DOHH2 (cell line): ENCODE results near the gene PPM1H.

ENCODE experiments used
- H3F3A ChIP-seq: fragments of 200-600 bp; sonication (generic), shearing (Covaris generic); 2 replicates; pipeline ENCODE4 v1.6.0; 2016; ENCODE audit warnings: antibody characterized with exemption, mild to moderate bottlenecking; ENCODE audit not compliant: control insufficient read depth, insufficient read depth
- H3K27ac ChIP-seq: fragments of 200-600 bp; sonication (generic); 2 replicates; pipeline ENCODE4 v1.5.1; 2014; ENCODE audit warnings: low read depth, mild to moderate bottlenecking, low read length, moderate library complexity
- H3K27me3 ChIP-seq: fragments of 200-600 bp; sonication (generic); 2 replicates; pipeline ENCODE4 v1.6.1; 2014; ENCODE audit warnings: mild to moderate bottlenecking, low read length, mixed read lengths; ENCODE audit not compliant: control insufficient read depth
- H3K36me3 ChIP-seq: fragments of 200-600 bp; sonication (generic); 2 replicates; pipeline ENCODE4 v1.6.1; 2014; ENCODE audit warnings: mild to moderate bottlenecking, low read length, moderate library complexity, mixed read lengths; ENCODE audit not compliant: control insufficient read depth
- H3K4me1 ChIP-seq: fragments of 200-600 bp; sonication (generic); 2 replicates; pipeline ENCODE4 v1.6.1; 2014; ENCODE audit warnings: mild to moderate bottlenecking, low read length, mixed read lengths; ENCODE audit not compliant: control insufficient read depth
- H3K4me2 ChIP-seq: fragments of 200-600 bp; sonication (generic); 2 replicates; pipeline ENCODE4 v1.6.0; 2014; ENCODE audit warnings: mild to moderate bottlenecking, low read length, moderate library complexity
- H3K4me3 ChIP-seq: fragments of 200-600 bp; sonication (generic); 2 replicates; pipeline ENCODE4 v1.5.1; 2014; ENCODE audit warnings: mild to moderate bottlenecking, low read length, mixed read lengths
- H3K79me2 ChIP-seq: fragments of 200-600 bp; sonication (generic); 2 replicates; pipeline ENCODE4 v1.6.1; 2014; ENCODE audit warnings: mild to moderate bottlenecking, low read length, mixed read lengths; ENCODE audit not compliant: control insufficient read depth
- H3K9me2 ChIP-seq: fragments of 200-600 bp; sonication (generic); replicated peaks from 2 replicates; pipeline ENCODE4 v1.6.1; 2014; ENCODE audit warnings: mild to moderate bottlenecking, low read length, mixed read lengths; ENCODE audit not compliant: control insufficient read depth
- H3K9me3 ChIP-seq: fragments of 200-600 bp; sonication (generic); 2 replicates; pipeline ENCODE4 v1.6.1; 2014; ENCODE audit warnings: antibody characterized with exemption, low read length, mixed read lengths; ENCODE audit not compliant: control insufficient read depth, insufficient read depth
- H4K20me1 ChIP-seq: fragments of 200-600 bp; sonication (generic); 2 replicates; pipeline ENCODE4 v1.6.0; 2014; ENCODE audit warnings: low read depth, mild to moderate bottlenecking, antibody characterized with exemption, low read length, moderate library complexity; ENCODE audit not compliant: control insufficient read depth, insufficient read depth
- CTCF ChIP-seq: fragments of 200-600 bp; sonication (generic); IDR thresholded peaks from one replicate; pipeline ENCODE4 v1.5.1; 2014; ENCODE audit warnings: antibody characterized with exemption, mild to moderate bottlenecking, low read depth, low read length; ENCODE audit not compliant: poor library complexity, severe bottlenecking
- EZH2phosphoT487 ChIP-seq: fragments of 200-600 bp; sonication (generic); IDR thresholded peaks from 2 replicates; pipeline ENCODE4 v1.6.1; 2017; ENCODE audit warnings: borderline replicate concordance, mild to moderate bottlenecking, antibody characterized with exemption, low read length, moderate library complexity, mixed read lengths

PPM1H gene

GRCh38 chr12:62772416-62772955 lies 162.5 kb downstream of the PPM1H start:
- no peaks in the 10 kb centered on the region for H3K4me1 ChIP-seq
- no peaks in the 10 kb centered on the region for H3K9me3 ChIP-seq
- H4K20me1 ChIP-seq: no peaks in the 10 kb centered on the region
- H3K4me3 ChIP-seq: no peak overlapping the region
- H3K79me2 ChIP-seq: no peaks in the 10 kb centered on the region
- H3K36me3 ChIP-seq: no peaks in the 10 kb centered on the region
- H3K4me2 ChIP-seq: no peak overlapping the region
- H3K27me3 ChIP-seq: no peaks in the 10 kb centered on the region
- no peaks in the 10 kb centered on the region for H3F3A ChIP-seq
- H3K9me2 ChIP-seq: no peaks in the 10 kb centered on the region
- no peak overlapping the region for H3K27ac ChIP-seq
- TF ChIP-seq CTCF (no peak), EZH2phosphoT487 (no peak)

GRCh38 chr12:62771828-62772227 lies 163.1 kb downstream of the PPM1H start:
- no peaks in the 10 kb centered on the region for H4K20me1 ChIP-seq
- TF ChIP-seq EZH2phosphoT487: no peak
- TF ChIP-seq CTCF: no peak
- H3F3A ChIP-seq: no peaks in the 10 kb centered on the region
- H3K4me1 ChIP-seq: no peaks in the 10 kb centered on the region
- no peaks in the 10 kb centered on the region for H3K9me3 ChIP-seq
- no peak overlapping the region for H3K4me3 ChIP-seq
- no peaks in the 10 kb centered on the region for H3K27me3 ChIP-seq
- H3K9me2 ChIP-seq: no peaks in the 10 kb centered on the region
- H3K79me2 ChIP-seq: no peaks in the 10 kb centered on the region
- no peak overlapping the region for H3K27ac ChIP-seq
- H3K4me2 ChIP-seq: no peak overlapping the region
- H3K36me3 ChIP-seq: no peaks in the 10 kb centered on the region

GRCh38 chr12:62770381-62770780 lies 164.6 kb downstream of the PPM1H start:
- Histone ChIP-seq H3F3A (no peaks in the 10 kb centered on the region), H4K20me1 (no peaks in the 10 kb centered on the region), H3K9me2 (no peaks in the 10 kb centered on the region), H3K79me2 (no peaks in the 10 kb centered on the region), H3K27me3 (no peaks in the 10 kb centered on the region), H3K4me2 (no peak overlapping the region), H3K36me3 (no peaks in the 10 kb centered on the region), H3K4me1 (no peaks in the 10 kb centered on the region), H3K4me3 (no peak overlapping the region), H3K27ac (no peak overlapping the region), H3K9me3 (no peaks in the 10 kb centered on the region)
- no peak for TF ChIP-seq EZH2phosphoT487
- TF ChIP-seq CTCF: no peak
